Measurements from ENCODE around the gene NEU3.
A peak's percentile ranks its signal among the peaks of the same experiment; 100 is the strongest.

The NEU3 gene

GRCh38 chr11:75024068-75024449 lies 35.3 kb downstream of the NEU3 start:
- TF ChIP-seq POLR2AphosphoS5 (IDR thresholded peaks at IDR 0.05; ENCODE audit: low read depth, low read length) (no peak), SPI1 (IDR thresholded peaks at IDR 0.05; ENCODE audit: low read depth, low read length) (no peak), POU2F2 (IDR thresholded peaks at IDR 0.05; ENCODE audit: low read depth, low read length) (no peak), TAF1 (IDR thresholded peaks at IDR 0.05; ENCODE audit: low read depth, low read length) (no peak), POLR2A (IDR thresholded peaks at IDR 0.05; ENCODE audit: low read depth, low read length) (no peak), PAX5 (IDR thresholded peaks at IDR 0.05; ENCODE audit: insufficient read depth, low read length, severe bottlenecking) (no peak)
- FAIRE-seq (no peak), DNase-seq (ENCODE audit: insufficient read length, low spot score) (no peak)

GRCh38 chr11:75024764-75025211 lies 36.1 kb downstream of the NEU3 start:
- DNase-seq (ENCODE audit: insufficient read length, low spot score) (no peak), FAIRE-seq (no peak)
- TF ChIP-seq POLR2AphosphoS5 (IDR thresholded peaks at IDR 0.05; ENCODE audit: low read depth, low read length) (no peak), POU2F2 (IDR thresholded peaks at IDR 0.05; ENCODE audit: low read depth, low read length) (no peak), TAF1 (IDR thresholded peaks at IDR 0.05; ENCODE audit: low read depth, low read length) (no peak), SPI1 (IDR thresholded peaks at IDR 0.05; ENCODE audit: low read depth, low read length) (no peak), POLR2A (IDR thresholded peaks at IDR 0.05; ENCODE audit: low read depth, low read length) (no peak), PAX5 (IDR thresholded peaks at IDR 0.05; ENCODE audit: insufficient read depth, low read length, severe bottlenecking) (no peak)

- no peak for FAIRE-seq
Observed at GRCh38 chr11:75025561-75025960, 36.8 kb downstream of the NEU3 start.

GRCh38 chr11:75028321-75028720 lies 39.6 kb downstream of the NEU3 start:
- no peak for FAIRE-seq

More at GRCh38 chr11:75025561-75025960, 36.8 kb downstream of the NEU3 start:
- no peak for DNase-seq (ENCODE audit: insufficient read length, low spot score)
- TF ChIP-seq PAX5 (IDR thresholded peaks at IDR 0.05; ENCODE audit: insufficient read depth, low read length, severe bottlenecking) (no peak), POU2F2 (IDR thresholded peaks at IDR 0.05; ENCODE audit: low read depth, low read length) (no peak), TAF1 (IDR thresholded peaks at IDR 0.05; ENCODE audit: low read depth, low read length) (no peak), POLR2A (IDR thresholded peaks at IDR 0.05; ENCODE audit: low read depth, low read length) (no peak), SPI1 (IDR thresholded peaks at IDR 0.05; ENCODE audit: low read depth, low read length) (no peak), POLR2AphosphoS5 (IDR thresholded peaks at IDR 0.05; ENCODE audit: low read depth, low read length) (no peak)

GRCh38 chr11:75028724-75029123 lies 40.0 kb downstream of the NEU3 start:
- FAIRE-seq (no peak), DNase-seq (ENCODE audit: insufficient read length, low spot score) (no peak)
- TF ChIP-seq POLR2AphosphoS5 (IDR thresholded peaks at IDR 0.05; ENCODE audit: low read depth, low read length) (no peak), POU2F2 (IDR thresholded peaks at IDR 0.05; ENCODE audit: low read depth, low read length) (no peak), TAF1 (IDR thresholded peaks at IDR 0.05; ENCODE audit: low read depth, low read length) (no peak), POLR2A (IDR thresholded peaks at IDR 0.05; ENCODE audit: low read depth, low read length) (no peak), SPI1 (IDR thresholded peaks at IDR 0.05; ENCODE audit: low read depth, low read length) (no peak), PAX5 (IDR thresholded peaks at IDR 0.05; ENCODE audit: insufficient read depth, low read length, severe bottlenecking) (no peak)

More at GRCh38 chr11:75028321-75028720, 39.6 kb downstream of the NEU3 start:
- TF ChIP-seq POLR2A (IDR thresholded peaks at IDR 0.05; ENCODE audit: low read depth, low read length) = no peak
- no peak for TF ChIP-seq POLR2AphosphoS5 (IDR thresholded peaks at IDR 0.05; ENCODE audit: low read depth, low read length)
- no peak for TF ChIP-seq POU2F2 (IDR thresholded peaks at IDR 0.05; ENCODE audit: low read depth, low read length)
- no peak for TF ChIP-seq PAX5 (IDR thresholded peaks at IDR 0.05; ENCODE audit: insufficient read depth, low read length, severe bottlenecking)
- no peak for TF ChIP-seq SPI1 (IDR thresholded peaks at IDR 0.05; ENCODE audit: low read depth, low read length)
- no peak for TF ChIP-seq TAF1 (IDR thresholded peaks at IDR 0.05; ENCODE audit: low read depth, low read length)
- DNase-seq (ENCODE audit: insufficient read length, low spot score) = no peak

- no peak for DNase-seq (ENCODE audit: insufficient read length, low spot score)
- no peak for TF ChIP-seq PAX5 (IDR thresholded peaks at IDR 0.05; ENCODE audit: insufficient read depth, low read length, severe bottlenecking)
- TF ChIP-seq POU2F2 (IDR thresholded peaks at IDR 0.05; ENCODE audit: low read depth, low read length) = no peak
- TF ChIP-seq POLR2A (IDR thresholded peaks at IDR 0.05; ENCODE audit: low read depth, low read length) = no peak
- TF ChIP-seq SPI1 (IDR thresholded peaks at IDR 0.05; ENCODE audit: low read depth, low read length) = no peak
- no peak for TF ChIP-seq POLR2AphosphoS5 (IDR thresholded peaks at IDR 0.05; ENCODE audit: low read depth, low read length)
- no peak for TF ChIP-seq TAF1 (IDR thresholded peaks at IDR 0.05; ENCODE audit: low read depth, low read length)
Observed at GRCh38 chr11:75029836-75030631, 41.3 kb downstream of the NEU3 start.

GRCh38 chr11:75031224-75031753 lies 42.6 kb downstream of the NEU3 start:
- FAIRE-seq (no peak), DNase-seq (ENCODE audit: insufficient read length, low spot score) (no peak)
- TF ChIP-seq POLR2A (IDR thresholded peaks at IDR 0.05; ENCODE audit: low read depth, low read length) (no peak), SPI1 (IDR thresholded peaks at IDR 0.05; ENCODE audit: low read depth, low read length) (no peak), POU2F2 (IDR thresholded peaks at IDR 0.05; ENCODE audit: low read depth, low read length) (no peak), PAX5 (IDR thresholded peaks at IDR 0.05; ENCODE audit: insufficient read depth, low read length, severe bottlenecking) (no peak), TAF1 (IDR thresholded peaks at IDR 0.05; ENCODE audit: low read depth, low read length) (no peak), POLR2AphosphoS5 (IDR thresholded peaks at IDR 0.05; ENCODE audit: low read depth, low read length) (no peak)

More at GRCh38 chr11:75029836-75030631, 41.3 kb downstream of the NEU3 start:
- FAIRE-seq = no peak

- DNase-seq (ENCODE audit: insufficient read length, low spot score) (peak; percentile 32), FAIRE-seq (peak; percentile 57)
Observed at GRCh38 chr11:75031771-75032549, 43.2 kb downstream of the NEU3 start.

GRCh38 chr11:75032550-75032935 lies 43.8 kb downstream of the NEU3 start:
- DNase-seq (ENCODE audit: insufficient read length, low spot score) (no peak), FAIRE-seq (no peak)
- TF ChIP-seq SPI1 (IDR thresholded peaks at IDR 0.05; ENCODE audit: low read depth, low read length) (no peak), POLR2AphosphoS5 (IDR thresholded peaks at IDR 0.05; ENCODE audit: low read depth, low read length) (no peak), POU2F2 (IDR thresholded peaks at IDR 0.05; ENCODE audit: low read depth, low read length) (no peak), TAF1 (IDR thresholded peaks at IDR 0.05; ENCODE audit: low read depth, low read length) (no peak)

More at GRCh38 chr11:75031771-75032549, 43.2 kb downstream of the NEU3 start:
- no peak for TF ChIP-seq POLR2A (IDR thresholded peaks at IDR 0.05; ENCODE audit: low read depth, low read length)
- TF ChIP-seq POU2F2 (IDR thresholded peaks at IDR 0.05; ENCODE audit: low read depth, low read length) = no peak

Data from GM12891 (cell line).